Suprapubic skin (tissue), 4 donors: ENCODE measurements around the gene PDIA2.

Experiments
- EP300 ChIP-seq: sonication (generic); formaldehyde crosslinking; IDR thresholded peaks from one replicate; pipeline ENCODE4 v1.6.1; 2017; ENCODE audit warnings: antibody characterized with exemption
- POLR2A ChIP-seq, 2 donors: fragments of 450-650 bp; IDR thresholded peaks; one replicate each; pipeline ENCODE4 v1.6.1; 2017; ENCODE audit warnings: antibody characterized with exemption in 2 of 2, mild to moderate bottlenecking in 2 of 2, moderate library complexity in 2 of 2
- POLR2AphosphoS5 ChIP-seq, 3 donors: sonication (generic); formaldehyde crosslinking; IDR thresholded peaks; one replicate each; pipeline ENCODE4 v1.6.1; 2017; ENCODE audit warnings: antibody characterized with exemption in 3 of 3
- TF ChIP-seq, protein P1 (sequence below), 2 donors: fragments of 200-600 bp in 1 of 2; fragments of 450-650 bp in 1 of 2; sonication (generic) in 1 of 2; IDR thresholded peaks; one replicate each; pipeline ENCODE4 v1.5.1; 2016 to 2019; ENCODE audit warnings: antibody characterized with exemption in 2 of 2, mild to moderate bottlenecking in 1 of 2, moderate library complexity in 1 of 2

GRCh38 chr16:243348-243747 lies 39.6 kb upstream of the PDIA2 start:
- TF ChIP-seq POLR2AphosphoS5 (IDR thresholded peaks at IDR 0.05) (no peak), EP300 (no peak), POLR2A (IDR thresholded peaks at IDR 0.05) (no peak)
- TF ChIP-seq, protein P1, sequence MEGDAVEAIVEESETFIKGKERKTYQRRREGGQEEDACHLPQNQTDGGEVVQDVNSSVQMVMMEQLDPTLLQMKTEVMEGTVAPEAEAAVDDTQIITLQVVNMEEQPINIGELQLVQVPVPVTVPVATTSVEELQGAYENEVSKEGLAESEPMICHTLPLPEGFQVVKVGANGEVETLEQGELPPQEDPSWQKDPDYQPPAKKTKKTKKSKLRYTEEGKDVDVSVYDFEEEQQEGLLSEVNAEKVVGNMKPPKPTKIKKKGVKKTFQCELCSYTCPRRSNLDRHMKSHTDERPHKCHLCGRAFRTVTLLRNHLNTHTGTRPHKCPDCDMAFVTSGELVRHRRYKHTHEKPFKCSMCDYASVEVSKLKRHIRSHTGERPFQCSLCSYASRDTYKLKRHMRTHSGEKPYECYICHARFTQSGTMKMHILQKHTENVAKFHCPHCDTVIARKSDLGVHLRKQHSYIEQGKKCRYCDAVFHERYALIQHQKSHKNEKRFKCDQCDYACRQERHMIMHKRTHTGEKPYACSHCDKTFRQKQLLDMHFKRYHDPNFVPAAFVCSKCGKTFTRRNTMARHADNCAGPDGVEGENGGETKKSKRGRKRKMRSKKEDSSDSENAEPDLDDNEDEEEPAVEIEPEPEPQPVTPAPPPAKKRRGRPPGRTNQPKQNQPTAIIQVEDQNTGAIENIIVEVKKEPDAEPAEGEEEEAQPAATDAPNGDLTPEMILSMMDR (IDR thresholded peaks at IDR 0.05): no peak
